Activated CD8-positive, alpha-beta memory T cell treated with anti-CD3 and anti-CD28 coated beads, Interleukin-2, amount 50 U/mL, for 1 hour (primary cell): Measurements from ENCODE around the gene MBD3.

Experiments used
- DNase-seq: peaks from one replicate; pipeline ENCODE4 v3.0.0-alpha.2; 2020; ENCODE audit errors: extremely low read depth

MBD3 gene

DNA sequence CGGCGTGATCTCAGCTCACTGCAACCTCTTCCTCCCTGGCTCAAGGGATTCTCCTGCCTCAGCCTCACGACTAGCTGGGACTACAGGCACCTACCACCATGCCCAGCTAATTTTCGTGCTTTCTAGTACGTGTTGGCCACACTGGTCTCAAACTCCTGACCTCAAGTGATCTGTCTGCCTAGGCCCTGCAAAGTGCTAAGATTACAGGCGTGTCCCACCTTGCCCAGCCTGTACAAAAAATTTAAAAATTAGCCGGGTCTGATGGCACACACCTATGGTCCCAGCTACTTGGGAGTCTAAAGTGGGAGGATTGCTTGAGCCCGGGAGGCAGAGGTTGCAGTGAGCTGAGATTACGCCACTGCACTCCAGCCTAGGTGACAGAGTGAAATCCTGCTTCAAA lies 19.9 kb downstream of the MBD3 start:
- DNase-seq = no peak

DNA sequence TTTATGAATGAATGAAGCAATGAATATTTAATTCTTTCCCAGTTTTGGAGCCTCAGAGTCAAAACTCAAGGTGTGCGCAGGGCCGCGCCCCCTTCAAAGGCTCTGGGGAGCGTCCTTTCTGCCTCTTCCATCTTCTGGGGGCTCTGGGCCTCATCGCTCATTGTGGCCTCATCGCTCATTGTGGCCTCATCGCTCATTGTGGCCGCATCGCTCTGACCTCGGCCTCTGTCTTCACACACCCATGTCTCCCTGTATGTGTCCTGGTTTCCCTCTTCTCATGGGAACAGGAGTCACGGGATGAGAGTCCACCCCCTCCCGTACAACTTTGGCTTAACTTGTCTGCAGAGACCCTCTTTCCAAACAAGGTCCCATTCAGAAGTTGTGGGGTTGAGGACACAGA lies 21.3 kb downstream of the MBD3 start:
- no peak for DNase-seq

DNA sequence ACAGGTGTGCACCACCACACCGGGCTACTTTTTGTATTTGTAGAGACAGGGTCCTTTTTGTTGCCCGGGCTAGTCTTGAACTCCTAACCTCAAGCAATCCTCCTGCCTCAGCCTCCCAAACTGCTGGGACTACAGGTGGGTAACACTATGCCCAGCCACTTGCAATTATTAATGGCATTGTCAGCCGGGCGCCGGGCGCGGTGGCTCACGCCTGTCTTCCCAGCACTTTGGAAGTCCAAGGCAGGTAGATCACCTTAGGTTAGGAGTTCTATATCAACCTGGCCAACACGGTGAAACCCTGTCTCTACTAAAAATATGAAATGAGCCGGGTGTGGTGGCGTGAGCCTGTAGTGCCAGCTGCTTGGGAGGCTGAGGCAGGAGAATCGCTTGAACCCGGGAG lies 21.8 kb downstream of the MBD3 start:
- DNase-seq = no peak

DNA sequence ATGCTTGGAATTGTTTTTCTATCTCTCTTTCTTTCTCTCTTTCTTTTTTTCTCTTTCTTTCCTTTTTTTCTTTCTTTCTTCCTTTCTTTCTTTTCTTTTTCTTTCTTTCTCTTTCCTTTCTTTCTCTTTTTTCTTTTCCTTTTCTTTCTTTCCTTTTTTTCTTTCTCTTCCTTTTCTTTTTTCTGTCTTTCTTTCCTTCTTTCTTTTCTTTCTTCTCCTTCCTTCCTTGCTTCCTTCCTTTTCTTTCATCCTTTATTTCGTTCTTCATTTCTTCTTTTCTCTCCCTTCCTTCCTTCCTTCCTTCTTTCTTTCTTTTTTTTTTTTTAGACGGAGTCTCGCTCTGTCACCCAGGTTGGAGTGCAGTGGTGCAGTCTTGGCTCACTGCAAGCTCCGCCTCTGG lies 22.7 kb downstream of the MBD3 start:
- DNase-seq = no peak

DNA sequence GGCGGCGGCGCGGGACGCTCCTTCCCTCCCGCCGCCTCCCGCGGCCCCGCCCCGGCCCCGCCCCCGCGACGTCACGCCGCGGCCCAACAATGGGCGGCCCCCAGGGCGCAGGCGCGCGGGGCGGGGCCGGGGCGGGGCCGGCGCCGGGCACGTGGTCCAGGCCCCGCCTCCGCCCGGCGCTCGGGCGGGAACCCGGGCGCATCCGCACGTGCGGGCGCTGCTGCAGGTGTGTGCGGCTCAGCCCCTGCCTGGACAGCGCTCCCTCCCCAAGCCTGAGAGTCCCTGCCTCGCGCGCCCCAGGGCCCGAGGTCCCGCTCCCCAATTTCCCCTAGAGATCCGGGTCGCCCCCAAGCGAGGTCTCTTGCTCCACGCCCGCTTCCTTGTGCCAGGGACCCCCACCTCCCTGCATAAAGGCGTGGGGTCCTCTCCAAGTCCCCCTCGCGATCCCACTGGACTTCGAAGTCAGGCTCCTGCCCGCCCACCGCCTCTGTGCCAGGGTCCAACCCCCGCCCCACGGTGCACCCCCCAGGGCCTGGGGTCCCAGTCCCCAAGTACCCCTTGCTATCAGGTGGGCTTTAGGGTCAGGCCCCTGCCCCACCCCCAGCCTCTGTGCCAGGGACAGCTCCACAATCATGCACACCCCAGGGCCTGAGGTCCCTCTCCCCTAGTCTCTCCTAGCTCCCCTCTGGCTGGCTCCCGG lies 24.2 kb downstream of the MBD3 start, which contains the start of gene MEX3D:
Gene MEX3D, minus strand, starts transcription at position 6 of the 700 bp plus-strand sequence. CDS start 267 bp downstream, outside the sequence.
- DNase-seq = no peak

DNA sequence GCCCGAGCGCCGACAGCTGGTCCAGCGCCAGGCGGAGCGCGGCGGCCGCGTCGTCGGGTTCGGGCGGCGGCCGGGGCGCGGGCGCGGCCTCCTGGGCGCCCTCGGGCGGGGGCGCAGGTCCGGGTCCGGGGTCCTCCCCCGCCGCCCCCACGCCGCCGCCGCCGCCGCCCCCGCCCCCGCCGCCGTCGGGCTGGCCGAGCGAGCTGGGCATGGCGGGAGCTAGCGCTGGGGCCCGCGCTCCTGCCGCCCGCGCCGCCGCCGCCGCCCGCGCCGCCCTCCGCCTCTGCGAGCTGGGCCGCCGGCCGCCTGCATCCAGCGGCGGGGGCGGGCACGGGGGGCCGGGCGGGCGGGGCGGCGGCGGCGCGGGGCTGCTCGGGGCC lies 24.8 kb downstream of the MBD3 start:
- no peak for DNase-seq

DNA sequence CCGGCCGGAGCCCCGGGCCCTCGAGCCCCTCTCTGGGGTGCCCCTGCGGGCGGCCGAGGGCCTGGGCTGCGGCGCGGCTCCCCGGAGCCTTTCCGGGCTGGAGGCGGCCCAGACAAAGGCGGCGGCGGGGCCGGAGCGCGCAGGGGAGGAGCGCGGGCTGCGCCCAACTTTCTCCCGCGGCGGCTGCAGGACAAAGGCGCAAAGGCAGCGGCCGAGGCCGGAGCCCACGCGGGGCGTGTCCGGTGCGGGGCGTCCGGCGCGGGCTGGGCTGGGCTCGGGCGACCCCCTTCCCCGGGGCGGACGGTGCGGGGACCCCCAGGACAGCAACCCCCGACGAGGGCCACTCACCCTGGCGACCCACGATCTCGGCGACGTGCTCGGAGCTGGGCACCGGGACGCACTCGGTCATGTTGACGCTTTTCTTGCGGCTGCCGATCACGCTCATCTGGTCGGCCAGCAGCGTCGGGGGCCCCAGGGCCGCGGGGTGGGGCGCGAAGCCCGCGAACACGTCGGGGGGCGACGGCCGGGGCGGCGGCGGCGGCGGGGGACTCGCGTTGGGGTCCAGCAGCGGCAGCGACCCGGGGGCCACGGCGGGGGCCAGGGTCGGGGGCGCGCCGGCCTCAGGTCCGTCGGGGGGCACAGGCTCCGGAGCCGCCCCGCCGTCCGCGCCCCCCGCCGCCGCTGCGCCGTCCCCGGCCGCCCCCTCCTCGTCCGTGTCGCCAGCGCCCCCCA lies 25.4 kb downstream of the MBD3 start:
- DNase-seq = no peak

DNA sequence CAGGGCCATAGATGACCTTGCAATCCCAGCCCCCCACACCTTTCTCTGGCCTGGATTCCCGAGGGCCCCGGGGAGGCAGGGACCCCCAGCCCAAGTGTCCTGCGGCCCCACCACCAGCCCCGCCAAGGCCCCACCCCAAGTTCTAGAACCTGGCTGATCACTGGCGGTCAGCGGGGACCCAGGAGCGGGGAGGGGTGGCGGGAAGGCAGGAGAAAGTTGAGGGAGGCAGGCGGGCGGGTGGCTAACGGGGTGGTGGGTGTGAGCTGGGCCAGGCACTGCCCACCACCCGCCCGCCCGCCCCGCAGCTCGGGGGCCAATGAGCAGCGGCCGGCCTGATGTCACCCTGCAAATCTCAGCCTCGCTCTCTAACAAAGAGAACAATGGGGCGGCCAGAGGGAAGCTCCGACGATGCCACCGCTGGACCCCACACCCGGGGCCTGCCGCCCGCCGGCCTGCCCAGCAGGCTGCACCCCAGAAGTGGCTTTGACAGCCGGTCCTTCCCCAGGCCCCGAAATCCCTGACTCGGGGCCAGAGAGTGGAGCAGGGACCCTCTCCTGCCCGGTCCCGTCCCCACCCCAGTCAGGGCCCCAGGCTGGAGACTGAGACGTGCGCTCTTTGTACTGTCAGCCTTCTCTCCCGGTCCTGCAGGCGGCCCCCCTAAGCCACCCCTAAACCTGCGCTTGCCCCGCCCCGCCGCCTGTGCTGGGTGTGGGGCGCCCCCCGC lies 26.1 kb downstream of the MBD3 start:
- DNase-seq = no peak

DNA sequence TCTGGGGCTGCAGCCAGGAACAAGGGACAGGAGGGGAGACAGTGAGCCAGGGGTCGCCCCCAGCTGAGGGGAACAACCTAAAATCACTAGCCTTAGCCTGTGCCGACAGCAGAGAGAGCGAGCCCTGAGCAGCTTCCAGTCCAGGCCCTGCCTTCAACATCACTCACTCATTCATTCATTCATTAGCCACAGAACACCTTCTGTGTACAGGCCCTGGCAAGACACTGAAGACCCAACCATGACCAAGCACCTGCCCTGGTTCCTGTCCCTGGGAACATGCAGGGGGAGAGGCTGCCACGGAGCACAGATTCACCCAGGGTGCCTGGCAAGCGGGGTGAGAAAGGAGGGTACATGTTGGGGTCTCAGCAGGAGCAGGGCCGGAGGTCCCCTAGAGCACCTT lies 29.4 kb downstream of the MBD3 start:
- no peak for DNase-seq

DNA sequence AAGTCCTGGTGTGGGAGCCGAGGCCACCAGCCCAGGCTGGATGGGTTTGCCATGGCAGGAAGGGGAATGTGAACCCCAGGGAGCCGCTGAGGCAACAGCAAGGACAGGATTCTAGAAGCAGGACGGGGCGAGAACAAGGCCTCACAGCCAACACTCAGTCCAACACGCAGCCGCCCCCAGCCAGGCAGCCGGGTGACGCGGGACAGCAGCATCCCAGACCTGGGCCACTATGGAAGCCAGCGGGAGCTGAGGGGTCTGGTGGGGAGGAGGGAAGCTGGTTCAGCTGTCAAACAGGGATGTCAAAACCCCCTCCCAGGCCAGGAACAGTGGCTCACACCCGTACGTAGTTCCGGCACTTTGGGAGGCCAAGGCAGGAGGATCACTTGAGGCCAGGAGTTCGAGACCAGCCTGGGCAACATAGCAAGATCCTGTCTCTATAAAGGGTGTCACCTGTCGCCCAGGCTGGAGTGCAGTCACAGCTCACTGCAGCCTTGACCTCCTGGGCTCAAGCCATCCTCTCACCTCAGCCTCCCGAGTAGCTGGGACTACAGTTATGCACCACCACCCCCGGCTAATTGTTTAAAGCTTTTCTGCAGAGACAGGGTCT lies 31.3 kb downstream of the MBD3 start:
- no peak for DNase-seq

DNA sequence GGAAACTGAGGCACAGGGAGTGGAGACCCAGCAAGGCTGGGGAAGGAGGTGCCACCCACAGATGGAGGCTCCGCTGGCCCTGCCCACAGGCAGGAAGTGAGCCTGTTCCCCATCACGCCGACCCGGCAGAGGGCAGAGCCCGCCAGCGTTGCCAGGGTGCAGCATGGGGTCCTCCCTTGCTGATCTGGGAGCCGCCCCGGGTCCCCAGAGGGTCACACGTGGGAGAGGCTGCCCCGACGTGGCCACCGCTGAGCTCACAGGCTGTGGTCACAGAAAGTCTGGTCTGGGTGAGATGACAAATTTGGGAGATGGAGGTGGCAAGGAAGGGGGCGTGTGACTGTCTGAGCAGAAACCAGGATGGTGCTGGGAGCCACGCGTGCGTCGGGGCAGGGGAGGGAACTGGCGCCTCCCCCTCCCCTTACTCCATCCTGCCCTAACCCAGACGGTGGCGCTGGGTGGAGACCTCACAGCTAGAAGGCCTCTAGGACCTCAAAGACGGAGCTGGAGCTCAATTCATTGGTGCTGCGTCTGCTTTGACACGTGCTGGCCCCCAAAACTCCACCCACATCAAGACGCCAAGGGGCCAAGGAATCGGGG lies 32.3 kb downstream of the MBD3 start:
- DNase-seq = no peak

DNA sequence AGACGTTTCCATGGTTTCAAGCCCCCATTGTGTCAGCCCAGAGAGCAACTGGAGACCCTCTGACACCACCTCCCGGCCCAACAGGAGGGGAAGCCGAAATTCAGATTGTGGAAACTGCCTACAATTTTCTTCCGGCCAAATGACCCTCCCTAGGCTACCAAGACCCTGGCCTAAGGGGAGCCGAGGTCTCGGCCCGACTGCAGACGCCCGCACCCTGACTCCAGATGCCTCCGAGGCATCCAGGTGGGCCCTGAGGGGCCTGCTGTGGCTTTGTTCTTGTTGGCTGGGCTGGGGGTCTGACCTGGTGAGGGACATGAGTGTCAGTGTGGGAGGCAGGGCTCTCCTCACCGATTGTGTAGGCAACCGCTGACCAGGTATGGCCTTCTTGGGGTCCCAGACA lies 34.1 kb downstream of the MBD3 start:
- DNase-seq = no peak

DNA sequence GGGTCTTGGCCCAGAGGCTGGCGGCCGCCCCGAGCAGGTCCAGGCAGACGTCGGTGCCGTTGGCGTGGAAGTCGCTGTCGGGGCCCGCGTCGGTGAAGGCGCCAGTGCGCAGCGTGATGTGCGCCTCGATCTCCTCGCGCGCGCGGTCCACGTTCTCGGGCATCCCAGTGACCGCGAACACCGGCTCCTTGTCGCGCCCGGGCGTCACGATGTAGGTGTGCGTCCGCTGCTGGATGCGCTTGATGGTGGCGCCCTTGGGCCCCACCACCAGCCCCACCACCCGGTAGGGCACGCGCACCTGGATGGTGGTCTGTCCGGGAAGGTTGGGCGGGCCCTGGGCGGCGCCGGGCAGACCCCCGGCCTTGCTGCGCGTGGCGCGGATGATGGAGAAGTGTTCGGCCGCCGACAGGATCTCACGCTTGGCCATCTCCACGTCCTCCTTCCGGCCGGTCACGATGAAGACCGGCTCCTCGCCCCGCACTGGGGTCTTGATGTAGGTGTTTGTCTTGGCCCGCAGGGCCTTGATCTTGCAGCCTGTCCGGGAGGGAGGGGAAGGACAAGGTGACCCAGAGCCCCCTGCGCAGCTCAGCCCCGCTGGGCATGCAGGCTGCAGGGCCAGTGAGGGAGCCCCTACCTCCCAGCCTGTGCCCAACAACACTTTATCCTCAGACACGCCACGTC lies 36.1 kb downstream of the MBD3 start:
- no peak for DNase-seq

DNA sequence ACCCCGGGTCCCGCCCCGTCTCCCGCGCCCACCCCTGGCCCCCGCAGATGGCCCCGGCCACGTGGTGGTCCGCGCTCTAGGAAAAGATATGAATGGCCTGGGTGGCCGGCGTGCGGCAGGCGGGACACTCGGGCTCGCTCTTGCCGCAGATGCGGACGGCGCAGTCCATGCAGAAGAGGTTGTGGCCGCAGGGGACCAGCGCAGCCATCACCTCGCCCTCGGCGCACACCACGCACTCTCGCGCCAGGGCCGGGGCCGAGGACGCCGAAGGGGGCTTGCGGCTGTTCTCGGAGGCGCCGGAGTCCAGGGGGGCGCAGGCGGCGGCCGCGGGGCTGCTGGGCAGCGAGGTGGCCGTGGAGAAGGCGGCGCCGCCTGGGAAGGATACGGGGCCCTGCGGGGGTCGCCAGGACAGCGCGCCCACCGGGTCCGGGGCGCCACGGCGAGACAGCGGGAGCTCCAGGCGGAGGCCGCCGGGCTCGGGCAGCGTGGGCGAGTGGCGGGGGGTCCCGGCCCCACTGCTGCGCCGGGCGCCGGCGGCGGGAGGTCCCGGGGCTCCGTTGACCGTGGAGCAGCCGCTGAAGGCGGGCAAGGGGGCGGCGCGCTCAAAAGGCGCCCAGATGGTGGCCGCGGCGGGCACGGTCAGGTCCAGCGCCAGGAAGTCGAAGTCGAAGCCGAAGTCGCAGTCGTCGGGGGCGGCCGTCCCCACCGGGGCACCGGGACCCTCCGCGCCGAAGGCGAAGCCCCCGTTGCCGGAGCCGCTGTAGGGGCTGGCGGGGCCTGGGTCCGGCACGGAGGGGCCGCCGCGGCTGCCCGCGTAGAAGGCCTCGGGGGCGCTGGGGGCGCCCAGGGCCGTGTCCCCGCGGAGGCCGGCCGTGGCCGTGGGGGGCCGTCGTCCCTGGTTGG lies 36.9 kb downstream of the MBD3 start:
- no peak for DNase-seq

DNA sequence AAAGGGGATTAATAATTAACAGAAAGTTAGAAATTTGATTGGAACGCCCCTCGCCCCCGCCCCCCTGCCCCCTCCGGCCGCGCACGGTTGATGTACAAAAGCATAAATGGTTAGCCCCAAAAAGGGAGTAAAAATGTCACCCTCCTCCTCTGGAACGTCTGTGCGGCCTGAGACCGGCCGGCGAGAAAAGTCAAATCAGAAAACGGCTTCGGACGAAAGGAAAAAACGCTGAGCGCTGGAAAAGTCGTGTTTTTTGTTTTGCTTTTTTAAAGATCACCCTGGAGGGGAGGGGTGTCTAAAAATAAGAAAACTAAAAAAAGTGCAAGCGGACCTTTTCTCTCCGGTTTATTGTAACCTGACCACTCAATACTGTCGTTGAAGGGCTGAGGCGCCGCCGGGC lies 37.7 kb downstream of the MBD3 start:
- no peak for DNase-seq

DNA sequence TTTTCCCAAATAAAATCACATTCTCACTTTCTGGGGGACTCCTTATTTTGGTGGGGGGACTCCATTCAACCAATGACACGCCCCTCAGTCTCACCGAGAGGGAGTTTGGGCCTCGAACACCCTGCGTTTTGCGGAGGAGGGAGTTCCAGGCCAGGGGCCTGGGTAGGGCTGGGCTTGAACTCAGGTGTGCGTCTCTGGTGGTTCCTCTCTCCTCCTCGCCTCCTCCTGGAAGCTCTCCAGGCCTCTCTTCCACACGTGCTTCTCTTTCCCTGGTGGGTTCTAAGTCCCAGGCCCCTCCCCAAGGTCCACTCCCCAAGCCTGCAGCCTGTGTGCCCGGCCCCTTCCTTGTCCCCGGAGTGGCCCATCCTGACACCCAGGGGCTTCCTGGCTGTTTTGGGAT lies 39.2 kb downstream of the MBD3 start:
- no peak for DNase-seq

DNA sequence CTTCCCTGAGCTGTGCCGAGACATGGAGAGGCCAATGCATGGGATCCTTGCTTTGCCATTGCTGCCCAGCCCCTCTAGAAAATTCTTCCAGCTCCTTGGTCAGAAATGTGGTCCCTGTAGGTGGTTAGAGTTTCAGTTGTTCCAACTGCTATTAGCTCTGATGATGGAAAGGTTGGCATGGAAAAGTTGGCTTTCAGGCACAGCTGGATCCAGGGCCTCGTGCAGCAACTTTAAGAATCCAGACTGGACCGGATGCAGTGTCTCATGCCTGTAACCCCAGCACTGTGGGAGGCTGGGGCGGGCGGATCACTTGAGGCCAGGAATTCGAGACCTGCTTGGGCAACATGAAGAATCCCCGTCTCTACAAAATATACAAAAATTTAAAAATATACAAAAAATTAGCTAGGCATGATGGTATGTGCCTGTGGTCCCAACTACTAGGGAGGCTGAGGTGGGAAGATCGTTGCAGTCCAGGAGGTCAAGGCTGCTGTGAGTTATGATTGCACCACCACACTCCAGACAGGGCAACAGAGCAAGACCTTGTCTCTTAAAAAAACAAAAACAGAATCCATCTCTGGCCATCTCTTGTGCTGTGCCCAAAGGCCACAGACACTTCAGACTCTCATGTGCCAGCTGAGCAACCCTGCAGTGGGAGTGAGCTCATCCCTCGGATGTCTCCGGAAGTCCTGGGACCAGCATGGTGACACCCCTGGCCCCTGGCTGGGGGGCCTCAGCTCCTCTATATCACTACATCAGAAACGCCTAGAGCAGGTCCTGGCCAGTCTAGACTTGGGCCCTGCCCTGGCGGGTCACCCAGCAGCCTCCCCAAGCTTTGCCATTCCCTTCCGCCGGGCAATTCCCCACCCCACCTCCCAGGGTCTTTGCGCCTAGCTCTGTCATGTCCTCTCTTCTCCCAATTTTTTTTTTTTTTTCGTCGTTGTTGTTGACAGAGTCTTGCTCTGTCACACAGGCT lies 41.3 kb downstream of the MBD3 start:
- no peak for DNase-seq

DNA sequence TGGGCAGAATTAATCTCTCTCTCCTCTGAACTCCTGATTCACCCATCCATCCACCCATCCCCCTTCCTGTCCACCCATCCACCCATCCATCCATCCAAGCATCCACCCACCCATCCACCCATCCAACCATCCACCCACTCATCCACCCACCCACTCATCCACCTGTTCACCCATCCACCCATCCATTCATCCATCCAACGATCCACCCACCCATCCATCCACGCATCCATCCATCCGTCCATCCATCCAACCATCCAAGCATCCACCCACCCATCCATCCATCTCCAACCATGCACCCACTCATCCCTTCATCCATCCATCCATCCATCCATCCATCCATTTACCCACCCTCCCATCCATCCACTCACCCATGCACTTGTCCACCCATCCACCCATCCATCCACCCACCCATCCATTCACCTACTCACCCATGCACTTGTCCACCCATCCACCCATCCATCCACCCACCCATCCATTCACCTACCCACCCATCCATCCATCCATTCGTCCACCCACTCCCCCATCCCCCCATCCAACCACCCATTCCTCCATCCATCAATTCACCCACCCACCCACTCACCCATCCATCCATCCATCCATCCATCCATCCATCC lies 43.2 kb downstream of the MBD3 start:
- no peak for DNase-seq
